MM.1S (cell line): ENCODE results near the gene CHCHD6.

ENCODE experiments used
- DNase-seq: peaks from one replicate; pipeline ENCODE4 v3.0.0-alpha.2; 2015
- H2AFZ ChIP-seq: fragments of 300-600 bp; sonication (generic); 2 replicates; pipeline ENCODE4 v1.6.0; 2016; ENCODE audit warnings: antibody characterized with exemption, low read length
- H3F3A ChIP-seq: fragments of 300-600 bp; sonication (generic); 2 replicates; pipeline ENCODE4 v1.6.1; 2016; ENCODE audit warnings: mild to moderate bottlenecking, antibody characterized with exemption, low read length, moderate library complexity, mixed read lengths; ENCODE audit not compliant: insufficient read depth
- H3K27ac ChIP-seq: fragments of 300-600 bp; sonication (generic); 2 replicates; pipeline ENCODE4 v1.5.1; 2016; ENCODE audit warnings: mild to moderate bottlenecking, low read length
- H3K27me3 ChIP-seq: fragments of 300-600 bp; sonication (generic); replicated peaks from 2 replicates; pipeline ENCODE4 v1.6.0; 2016; ENCODE audit warnings: low read length; ENCODE audit not compliant: insufficient read depth
- H3K36me3 ChIP-seq: fragments of 300-600 bp; sonication (generic); replicated peaks from 2 replicates; pipeline ENCODE4 v1.6.1; 2016; ENCODE audit warnings: mild to moderate bottlenecking, low read length, mixed read lengths; ENCODE audit not compliant: insufficient read depth
- H3K4me1 ChIP-seq: fragments of 300-600 bp; sonication (generic); 2 replicates; pipeline ENCODE4 v1.6.1; 2016; ENCODE audit warnings: low read length, mixed read lengths
- H3K4me2 ChIP-seq: fragments of 300-600 bp; sonication (generic); 2 replicates; pipeline ENCODE4 v1.6.0; 2016; ENCODE audit warnings: low read depth, low read length
- H3K4me3 ChIP-seq: fragments of 300-600 bp; sonication (generic); 2 replicates; pipeline ENCODE4 v1.5.1; 2016; ENCODE audit warnings: low read length, mixed read lengths
- H3K79me2 ChIP-seq: fragments of 300-600 bp; sonication (generic); 2 replicates; pipeline ENCODE4 v1.6.1; 2016; ENCODE audit warnings: mixed run types, low read length, mixed read lengths
- H3K9ac ChIP-seq: fragments of 300-600 bp; sonication (generic); 2 replicates; pipeline ENCODE4 v1.6.1; 2016; ENCODE audit warnings: low read length, mixed read lengths
- H3K9me2 ChIP-seq: fragments of 300-600 bp; sonication (generic); replicated peaks from 2 replicates; pipeline ENCODE4 v1.6.1; 2016; ENCODE audit warnings: mild to moderate bottlenecking, low read length, mixed read lengths; ENCODE audit not compliant: insufficient read depth
- H3K9me3 ChIP-seq: fragments of 300-600 bp; sonication (generic); replicated peaks from 2 replicates; pipeline ENCODE4 v1.6.1; 2016; ENCODE audit warnings: mild to moderate bottlenecking, low read length, mixed read lengths; ENCODE audit not compliant: insufficient read depth
- H4K20me1 ChIP-seq: fragments of 300-600 bp; sonication (generic); 2 replicates; pipeline ENCODE4 v1.6.1; 2016; ENCODE audit warnings: mild to moderate bottlenecking, low read length, moderate library complexity, mixed read lengths; ENCODE audit not compliant: insufficient read depth
- CTCF ChIP-seq: fragments of 300-600 bp; sonication (generic); IDR thresholded peaks from 2 replicates; pipeline ENCODE4 v1.5.1; 2016; ENCODE audit warnings: antibody characterized with exemption, low read length, mixed read lengths
- EZH2 ChIP-seq: fragments of 300-600 bp; sonication (generic); optimal IDR thresholded peaks from 2 replicates; pipeline ENCODE3; 2017; ENCODE audit warnings: low read depth, mild to moderate bottlenecking, antibody characterized with exemption, low read length, mixed read lengths
- EZH2phosphoT487 ChIP-seq: fragments of 300-600 bp; sonication (generic); IDR thresholded peaks from 2 replicates; pipeline ENCODE4 v1.6.1; 2018; ENCODE audit warnings: antibody characterized with exemption, low read length

The CHCHD6 gene

GRCh38 chr3:126947429-126947828 is 243.4 kb downstream of the CHCHD6 start:
- H3K4me2 ChIP-seq, result no peak overlapping the region
- DNase-seq, result no peak

GRCh38 chr3:126948980-126949535 is 245.0 kb downstream of the CHCHD6 start:
- Histone ChIP-seq H3K27ac (no peak overlapping the region), H3K9me3 (no peaks in the 10 kb centered on the region), H2AFZ (no peak overlapping the region), H3K4me2 (no peak overlapping the region), H3K4me1 (peaks cover 5% of the 10 kb centered on the region), H3K27me3 (no peaks in the 10 kb centered on the region), H3K9ac (no peak overlapping the region), H3F3A (no peaks in the 10 kb centered on the region), H4K20me1 (no peaks in the 10 kb centered on the region), H3K79me2 (no peaks in the 10 kb centered on the region), H3K9me2 (no peaks in the 10 kb centered on the region), H3K4me3 (no peak overlapping the region), H3K36me3 (no peaks in the 10 kb centered on the region)
- TF ChIP-seq EZH2phosphoT487, result no peak
- TF ChIP-seq EZH2, result no peak
- no peak for TF ChIP-seq CTCF
- no peak for DNase-seq

More at GRCh38 chr3:126947429-126947828, 243.4 kb downstream of the CHCHD6 start:
- Histone ChIP-seq H3K4me3 (no peak overlapping the region), H3K36me3 (no peaks in the 10 kb centered on the region), H3K27me3 (no peaks in the 10 kb centered on the region), H3K27ac (no peak overlapping the region), H3K9me3 (no peaks in the 10 kb centered on the region), H3K79me2 (no peaks in the 10 kb centered on the region), H3F3A (no peaks in the 10 kb centered on the region), H3K4me1 (peaks cover 6% of the 10 kb centered on the region), H3K9me2 (no peaks in the 10 kb centered on the region), H4K20me1 (no peaks in the 10 kb centered on the region), H2AFZ (no peak overlapping the region), H3K9ac (no peak overlapping the region)
- no peak for TF ChIP-seq CTCF
- TF ChIP-seq EZH2, result no peak
- TF ChIP-seq EZH2phosphoT487, result no peak

GRCh38 chr3:126951561-126951960 is 247.5 kb downstream of the CHCHD6 start:
- Histone ChIP-seq H3K27ac (no peak overlapping the region), H3K27me3 (no peaks in the 10 kb centered on the region), H3K9ac (no peak overlapping the region), H3K4me1 (no peaks in the 10 kb centered on the region), H4K20me1 (no peaks in the 10 kb centered on the region), H3K4me2 (no peak overlapping the region), H3F3A (no peaks in the 10 kb centered on the region), H3K4me3 (no peak overlapping the region), H3K9me2 (no peaks in the 10 kb centered on the region), H2AFZ (no peak overlapping the region), H3K36me3 (no peaks in the 10 kb centered on the region), H3K9me3 (no peaks in the 10 kb centered on the region), H3K79me2 (no peaks in the 10 kb centered on the region)
- TF ChIP-seq EZH2 (no peak), CTCF (no peak), EZH2phosphoT487 (no peak)
- no peak for DNase-seq
